ELF-1 (cell line): ENCODE results near the gene LACC1.

Source experiments
- DNase-seq: peaks from one replicate; pipeline ENCODE4 v3.0.0-alpha.2; 2016; ENCODE audit warnings: low read depth, low spot score

LACC1 gene

GRCh38 chr13:43942286-43942685 lies 62.6 kb downstream of the LACC1 start:
- no peak for DNase-seq
